Activated CD4-positive, alpha-beta T cell treated with anti-CD3 and anti-CD28 coated beads, Interleukin-2, amount 50 U/mL, for 48 hours (primary cell): ENCODE measurements around the gene MORN1.

ENCODE experiments used
- DNase-seq, 2 experiments: peaks; one replicate each; pipeline ENCODE4 v3.0.0-alpha.2; 2020

MORN1 gene

DNA sequence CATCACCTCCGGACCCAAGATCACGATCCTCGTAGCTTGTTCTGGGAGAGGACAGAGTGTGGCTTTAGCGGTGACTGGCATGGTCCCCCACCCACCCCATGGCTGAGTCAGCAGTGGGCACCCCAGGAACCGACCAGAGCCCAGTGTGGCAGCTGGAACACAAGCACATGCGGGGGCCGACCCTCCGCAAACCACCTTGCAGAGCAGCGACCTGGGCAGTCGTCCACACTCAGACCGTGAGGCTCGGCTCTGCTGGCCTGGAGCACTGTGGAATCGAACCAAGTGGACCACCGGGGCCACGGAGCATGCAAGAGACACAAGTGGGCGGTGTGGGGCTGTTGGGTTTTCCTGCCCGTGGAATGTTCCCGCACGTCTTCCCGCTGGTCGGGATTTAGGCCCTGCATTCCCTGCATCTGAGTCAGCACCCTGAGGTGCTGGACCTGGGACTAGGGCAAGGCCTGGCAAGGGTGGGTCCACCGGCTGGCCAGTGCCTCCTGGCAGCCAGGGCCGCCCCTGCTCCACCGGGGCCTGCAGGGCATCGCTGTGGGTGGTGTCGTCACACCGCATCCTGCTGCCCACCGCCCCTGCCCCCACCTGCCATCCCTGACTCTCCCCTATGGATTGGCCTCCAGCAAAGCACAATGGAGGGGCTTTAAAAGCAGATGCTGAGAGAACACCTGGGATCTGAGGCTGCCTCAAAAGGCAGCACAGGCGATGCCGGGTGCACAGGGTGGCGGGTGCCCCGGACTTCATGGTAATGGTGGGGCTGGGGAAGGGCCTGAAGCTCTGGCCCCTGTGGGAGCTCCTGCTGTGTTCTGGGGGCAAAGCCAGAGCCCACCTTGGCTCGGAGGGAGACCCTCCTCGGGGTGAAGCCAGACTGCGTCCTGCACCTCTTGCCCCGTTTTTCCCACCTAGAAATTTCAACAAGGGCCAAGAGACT is 18.5 kb downstream of the MORN1 start:
- DNase-seq = no peak

- DNase-seq = no peak
These were observed 23.2 kb downstream of the MORN1 start for GRCh38 chr1:2368053-2368744.

DNA sequence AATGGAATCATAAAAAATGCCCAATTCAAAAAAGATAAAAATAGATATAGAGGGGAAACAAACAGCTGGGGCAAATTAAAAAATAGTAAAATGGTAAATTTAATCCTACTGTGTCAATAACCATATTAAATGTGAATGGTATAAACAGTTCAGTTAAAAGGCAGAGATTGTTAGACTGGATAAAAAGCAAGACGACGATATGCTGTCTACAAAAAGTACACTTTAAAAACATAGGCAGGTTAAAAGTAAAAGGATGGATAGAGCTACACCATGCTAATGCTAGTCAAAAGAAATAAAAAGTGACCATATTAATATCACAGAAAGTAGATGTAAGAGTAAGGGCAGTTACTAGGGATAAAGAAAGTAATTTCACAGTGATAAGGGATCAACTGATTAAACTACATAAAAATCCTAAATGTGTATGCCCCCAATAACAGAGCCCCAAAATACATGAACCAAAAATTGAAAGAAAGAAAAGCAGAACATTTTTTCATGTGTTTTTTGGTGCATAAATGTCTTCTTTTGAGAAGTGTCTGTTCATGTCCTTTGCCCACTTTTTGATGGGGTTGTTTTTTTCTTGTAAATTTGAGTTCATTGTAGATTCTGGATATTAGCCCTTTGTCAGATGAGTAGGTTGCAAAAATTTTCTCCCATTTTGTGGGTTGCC is 27.4 kb downstream of the MORN1 start:
- no peak for DNase-seq

DNA sequence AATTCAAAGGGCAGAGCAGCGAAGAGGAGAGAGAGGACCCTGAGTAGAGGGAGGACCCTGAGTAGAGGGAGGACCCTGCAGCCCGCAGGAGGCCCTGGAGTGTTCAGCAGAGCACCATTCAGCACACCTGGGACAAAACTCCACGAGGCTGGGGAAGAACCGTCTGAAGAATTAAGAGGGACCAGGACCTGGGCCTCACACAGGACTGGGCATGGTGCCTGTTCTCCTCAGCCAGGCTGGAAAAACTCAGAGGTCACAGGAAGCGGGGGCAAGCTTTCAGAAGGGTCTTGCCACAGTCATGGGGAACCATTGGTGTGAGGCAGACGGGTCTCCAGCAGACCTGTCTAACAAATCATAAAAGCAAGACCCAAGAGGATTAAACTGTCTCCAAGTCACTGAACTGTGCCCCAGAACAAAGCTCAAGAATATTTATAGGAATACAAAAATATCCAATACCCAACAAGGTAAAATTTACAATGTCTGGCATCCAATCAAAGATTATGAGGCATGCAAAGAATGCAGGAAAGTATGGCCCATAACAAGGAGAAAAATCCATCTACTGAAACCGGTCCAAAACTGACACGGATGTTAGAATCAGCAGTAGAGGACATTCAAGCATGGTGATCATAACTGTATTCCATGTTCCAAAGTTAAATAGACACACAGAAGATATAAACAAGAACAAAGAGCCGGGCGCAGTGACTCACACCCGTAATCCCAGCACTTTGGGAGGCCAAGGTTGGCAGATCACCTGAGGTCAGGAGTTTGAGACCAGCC is 30.6 kb downstream of the MORN1 start:
- no peak for DNase-seq

DNA sequence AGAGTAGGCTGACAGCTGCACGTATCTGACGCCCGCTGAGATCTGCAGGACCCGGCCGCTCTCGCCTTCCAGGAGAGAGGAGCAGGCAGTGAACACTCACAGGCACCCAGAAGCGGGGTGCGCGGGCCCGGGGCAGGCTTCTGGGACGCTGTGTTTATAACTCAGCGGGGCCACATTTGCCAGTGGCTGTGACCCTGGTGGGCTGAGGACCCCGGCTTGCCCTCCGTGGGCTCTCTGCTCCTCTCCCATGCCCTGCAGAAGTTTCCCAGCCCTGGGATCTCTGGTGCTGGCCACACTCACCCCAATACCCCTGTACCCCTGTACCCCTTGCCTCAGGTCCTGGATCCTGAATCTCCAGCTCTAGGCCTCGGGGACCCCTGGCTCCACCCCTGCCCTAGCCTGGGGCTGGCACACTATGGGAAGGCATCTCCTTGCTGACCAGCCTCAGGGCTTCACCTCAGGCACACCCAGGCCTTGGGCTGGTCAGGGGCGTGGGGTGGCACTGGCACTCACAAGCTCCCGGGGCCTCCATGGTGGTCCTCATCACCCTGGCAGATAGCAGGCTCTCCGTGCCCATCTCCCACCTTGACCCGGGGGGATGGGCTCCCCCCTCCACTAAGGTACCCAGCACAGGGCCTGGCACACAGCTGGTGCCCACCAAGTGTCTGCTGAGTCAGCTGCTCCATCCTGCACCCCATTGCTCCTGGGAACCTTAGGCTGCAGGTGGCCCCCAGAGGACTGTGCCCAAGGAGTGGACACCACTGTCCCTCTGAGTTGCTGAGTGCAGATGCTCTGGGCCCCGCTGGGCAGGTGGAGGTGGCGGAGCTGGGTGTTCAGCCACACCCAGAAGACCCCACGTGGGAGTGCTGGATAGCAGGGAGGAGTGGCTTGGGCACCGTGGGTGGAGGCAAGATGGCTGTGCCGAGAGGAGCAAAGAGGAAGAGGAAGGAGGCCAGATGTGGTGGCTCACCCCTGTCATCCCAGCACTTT is 32.4 kb downstream of the MORN1 start:
- DNase-seq = no peak

DNA sequence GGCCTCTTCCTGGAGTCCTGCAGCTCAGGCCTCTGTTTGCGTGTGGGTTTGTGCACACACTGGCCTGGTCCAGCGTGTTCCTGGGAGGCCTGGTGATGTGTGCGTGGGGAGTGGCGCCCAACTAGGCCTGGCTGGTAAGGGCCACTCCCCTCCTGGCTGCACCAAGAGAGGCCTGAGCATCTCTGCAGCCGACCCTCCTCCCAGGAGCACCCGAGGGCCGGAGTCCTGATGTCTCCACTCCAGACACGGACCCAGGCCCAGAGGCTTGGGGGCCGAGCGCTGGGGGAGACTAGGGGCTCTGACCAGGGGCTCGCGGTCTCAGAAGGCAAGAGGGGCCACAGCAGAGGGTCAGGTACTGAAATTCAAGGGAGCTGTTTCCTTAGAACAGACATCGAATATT is 33.3 kb downstream of the MORN1 start:
- no peak for DNase-seq

- DNase-seq = no peak
These were observed 34.2 kb downstream of the MORN1 start for GRCh38 chr1:2356911-2357845.

- no peak for DNase-seq
These were observed 35.0 kb downstream of the MORN1 start for GRCh38 chr1:2356401-2356800.

DNA sequence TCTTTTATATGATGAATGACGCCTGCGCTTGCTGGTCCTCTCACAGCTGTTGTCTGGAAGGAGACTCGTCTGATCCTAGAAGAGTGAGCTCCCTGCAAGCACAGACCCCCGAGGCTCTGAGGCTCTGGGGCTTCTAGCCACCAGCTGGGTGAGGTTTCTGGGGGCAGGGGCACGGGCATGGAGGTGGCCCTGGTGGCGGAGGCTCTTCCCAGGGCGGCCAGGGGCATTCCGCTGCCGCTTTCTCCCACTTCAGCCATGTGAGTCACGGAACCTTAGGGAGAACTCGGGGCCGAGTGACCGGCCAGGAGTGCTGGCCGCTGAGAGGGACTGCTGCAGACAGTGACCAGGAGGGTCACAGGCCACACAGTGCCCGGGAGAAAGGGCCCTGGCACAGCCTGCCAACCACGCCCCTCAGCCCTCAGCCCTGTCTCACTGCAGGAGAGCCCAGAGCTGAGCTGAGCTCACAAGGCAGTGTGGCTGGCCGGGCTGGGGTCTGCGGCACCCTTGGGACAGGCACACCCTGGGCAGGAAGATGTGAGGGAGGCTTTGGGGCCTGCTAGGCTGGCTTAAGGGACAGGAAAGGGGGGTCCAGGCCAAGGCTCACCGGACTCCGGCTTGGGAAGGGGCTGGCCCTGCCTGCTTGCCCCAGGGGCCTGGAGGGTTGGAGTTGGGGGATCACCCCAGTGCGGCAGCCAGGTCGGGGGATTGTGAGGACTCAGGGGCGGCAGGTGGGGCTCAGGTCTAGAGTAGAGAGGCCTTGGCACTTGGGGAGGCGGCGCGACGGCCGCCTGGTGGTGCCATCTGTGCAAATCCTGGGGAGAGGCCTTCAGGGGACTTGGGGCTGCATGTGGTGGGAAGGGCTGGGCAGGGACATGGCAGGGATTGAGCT is 35.7 kb downstream of the MORN1 start:
- DNase-seq = no peak

DNA sequence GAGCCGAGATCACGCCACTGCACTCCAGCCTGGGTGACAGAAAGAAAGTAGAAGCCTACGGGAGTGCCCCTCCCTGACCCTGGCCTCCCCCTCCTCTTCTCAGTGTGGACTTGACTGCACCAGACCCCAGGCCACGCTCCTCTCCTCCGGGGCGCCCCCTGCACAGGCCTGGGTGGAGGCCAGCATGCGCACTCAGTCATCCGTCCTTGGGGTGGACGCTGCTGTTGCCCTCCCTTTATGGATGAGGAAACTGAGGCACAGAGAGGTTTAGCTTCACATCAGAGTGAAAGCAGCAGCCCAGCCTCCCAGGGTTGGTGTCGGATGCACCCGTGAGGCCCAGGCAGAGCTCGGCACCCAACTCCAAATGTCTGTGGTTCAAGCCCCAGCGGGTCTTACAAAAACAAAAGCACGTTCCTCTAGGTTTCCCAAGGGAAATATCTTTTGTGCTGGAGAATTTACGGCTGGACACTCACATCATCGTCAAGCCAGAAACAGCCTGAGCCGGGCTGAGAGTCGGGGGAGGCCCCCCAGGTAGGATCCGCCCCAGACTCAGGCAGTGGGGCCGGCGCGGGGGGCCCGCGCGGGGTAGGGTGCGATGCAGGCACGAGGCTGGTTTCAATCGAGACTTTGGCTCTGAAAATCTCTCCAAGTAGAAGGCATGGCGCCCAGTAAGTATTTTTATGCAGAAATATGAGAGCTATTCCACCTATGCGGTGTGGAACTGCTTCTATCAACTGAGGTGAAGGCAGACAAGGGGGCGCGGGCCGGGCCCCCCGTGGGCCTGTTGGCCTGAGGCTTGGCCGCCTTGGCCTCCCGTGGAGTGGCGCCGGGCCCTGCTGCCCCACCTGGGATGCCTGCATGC is 36.6 kb downstream of the MORN1 start:
- DNase-seq = no peak

- DNase-seq = no peak
These were observed 37.6 kb downstream of the MORN1 start for GRCh38 chr1:2353551-2354438.

DNA sequence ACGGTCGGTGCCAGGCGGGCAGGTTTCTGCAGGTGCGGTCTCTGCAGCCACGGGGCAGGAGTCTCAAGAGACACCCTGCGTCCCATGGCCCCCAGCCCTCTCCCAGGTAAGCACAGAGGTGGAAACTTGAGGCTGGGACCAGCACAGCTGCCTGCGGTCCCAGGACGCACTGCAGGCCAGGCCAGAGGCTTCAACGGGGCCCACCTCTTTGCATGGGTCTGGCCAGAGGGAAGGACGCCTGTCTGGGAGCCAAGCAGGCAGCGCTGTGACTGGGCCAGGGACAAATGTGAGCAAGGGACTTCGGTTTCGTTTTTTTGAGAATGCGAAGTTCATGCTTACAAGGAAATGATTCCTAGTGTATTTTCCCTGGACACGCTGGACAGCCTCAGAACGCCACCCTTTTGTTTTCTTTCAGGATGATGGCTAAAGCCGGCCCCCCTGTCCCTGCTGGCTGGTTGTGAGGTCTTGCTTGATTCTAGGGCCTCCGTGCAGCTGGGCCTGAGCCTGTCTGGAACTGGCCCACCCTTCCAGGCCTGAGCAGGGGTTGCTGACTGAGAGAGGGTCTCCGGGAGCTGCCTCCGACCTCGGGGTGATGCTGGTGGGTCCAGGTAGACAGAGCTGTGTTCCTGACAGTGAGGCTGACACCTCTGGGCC is 38.3 kb downstream of the MORN1 start:
- DNase-seq = no peak

GRCh38 chr1:2352341-2352896 is 38.9 kb downstream of the MORN1 start:
- DNase-seq = no peak

GRCh38 chr1:2351723-2352122 is 39.6 kb downstream of the MORN1 start:
- DNase-seq = no peak

DNA sequence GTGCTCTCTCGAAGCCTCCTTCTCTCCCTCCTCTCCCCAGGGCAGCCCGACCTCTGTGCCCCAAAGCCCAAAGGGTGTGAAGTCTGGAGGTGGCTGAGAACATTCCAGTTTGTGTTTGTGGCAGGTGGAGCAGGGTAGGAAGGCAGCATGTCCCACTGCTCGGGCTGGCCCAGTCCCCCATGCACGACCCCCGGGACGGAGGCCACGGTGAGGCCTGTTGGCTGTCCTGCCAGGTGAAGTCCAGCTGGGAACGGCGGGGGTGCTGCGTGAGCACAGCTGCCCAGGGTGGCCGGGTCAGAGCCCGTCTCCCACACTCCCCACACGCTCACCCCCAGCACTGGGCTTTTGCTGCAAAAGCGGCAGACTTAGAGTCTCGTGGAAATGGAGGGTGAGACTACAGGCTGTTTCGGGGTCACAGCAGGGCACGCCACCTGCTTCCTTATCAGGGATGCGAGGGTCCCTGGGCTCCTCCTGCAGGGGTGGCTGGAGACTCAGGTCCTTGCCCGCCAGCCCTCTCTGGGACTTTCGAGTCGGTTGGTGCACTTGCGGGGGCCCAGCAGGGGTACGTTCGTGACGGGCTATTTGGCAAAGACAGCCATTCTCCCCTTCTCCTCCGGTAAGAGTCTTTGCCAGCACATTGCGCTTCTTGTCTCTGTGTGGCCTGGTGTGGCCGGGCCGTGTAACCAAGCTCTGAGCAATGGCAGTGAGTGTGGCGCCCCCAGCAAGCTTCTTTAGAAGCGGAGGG is 40.3 kb downstream of the MORN1 start:
- DNase-seq = no peak

DNA sequence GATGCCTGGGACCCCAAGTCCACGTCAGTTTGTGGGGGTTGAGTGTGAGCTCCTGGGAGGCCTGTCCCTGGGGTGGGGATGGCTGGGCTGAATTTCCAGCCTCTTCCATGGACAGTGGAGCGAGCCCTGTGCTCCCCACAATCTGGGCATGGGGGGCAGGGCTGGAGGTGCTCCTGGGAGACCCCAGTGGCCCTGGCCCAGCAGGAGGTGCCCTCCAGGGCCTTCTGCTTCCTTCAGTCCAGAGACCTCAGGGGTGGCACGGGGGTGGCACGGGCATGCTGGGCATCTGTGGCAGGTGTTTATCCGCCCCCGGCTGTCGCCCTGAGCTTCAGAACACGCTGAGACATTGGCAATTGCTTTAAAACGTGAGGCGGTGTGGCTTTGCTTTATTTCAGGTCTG is 40.9 kb downstream of the MORN1 start:
- no peak for DNase-seq
